DOHH2 (cell line): Measurements from ENCODE around the gene DTNB.

Source experiments
- H3F3A ChIP-seq: fragments of 200-600 bp; sonication (generic), shearing (Covaris generic); 2 replicates; pipeline ENCODE4 v1.6.0; 2016; ENCODE audit warnings: antibody characterized with exemption, mild to moderate bottlenecking; ENCODE audit not compliant: control insufficient read depth, insufficient read depth
- H3K27ac ChIP-seq: fragments of 200-600 bp; sonication (generic); 2 replicates; pipeline ENCODE4 v1.5.1; 2014; ENCODE audit warnings: low read depth, mild to moderate bottlenecking, low read length, moderate library complexity
- H3K27me3 ChIP-seq: fragments of 200-600 bp; sonication (generic); 2 replicates; pipeline ENCODE4 v1.6.1; 2014; ENCODE audit warnings: mild to moderate bottlenecking, low read length, mixed read lengths; ENCODE audit not compliant: control insufficient read depth
- H3K36me3 ChIP-seq: fragments of 200-600 bp; sonication (generic); 2 replicates; pipeline ENCODE4 v1.6.1; 2014; ENCODE audit warnings: mild to moderate bottlenecking, low read length, moderate library complexity, mixed read lengths; ENCODE audit not compliant: control insufficient read depth
- H3K4me1 ChIP-seq: fragments of 200-600 bp; sonication (generic); 2 replicates; pipeline ENCODE4 v1.6.1; 2014; ENCODE audit warnings: mild to moderate bottlenecking, low read length, mixed read lengths; ENCODE audit not compliant: control insufficient read depth
- H3K4me2 ChIP-seq: fragments of 200-600 bp; sonication (generic); 2 replicates; pipeline ENCODE4 v1.6.0; 2014; ENCODE audit warnings: mild to moderate bottlenecking, low read length, moderate library complexity
- H3K4me3 ChIP-seq: fragments of 200-600 bp; sonication (generic); 2 replicates; pipeline ENCODE4 v1.5.1; 2014; ENCODE audit warnings: mild to moderate bottlenecking, low read length, mixed read lengths
- H3K79me2 ChIP-seq: fragments of 200-600 bp; sonication (generic); 2 replicates; pipeline ENCODE4 v1.6.1; 2014; ENCODE audit warnings: mild to moderate bottlenecking, low read length, mixed read lengths; ENCODE audit not compliant: control insufficient read depth
- H3K9me2 ChIP-seq: fragments of 200-600 bp; sonication (generic); replicated peaks from 2 replicates; pipeline ENCODE4 v1.6.1; 2014; ENCODE audit warnings: mild to moderate bottlenecking, low read length, mixed read lengths; ENCODE audit not compliant: control insufficient read depth
- H3K9me3 ChIP-seq: fragments of 200-600 bp; sonication (generic); 2 replicates; pipeline ENCODE4 v1.6.1; 2014; ENCODE audit warnings: antibody characterized with exemption, low read length, mixed read lengths; ENCODE audit not compliant: control insufficient read depth, insufficient read depth
- H4K20me1 ChIP-seq: fragments of 200-600 bp; sonication (generic); 2 replicates; pipeline ENCODE4 v1.6.0; 2014; ENCODE audit warnings: low read depth, mild to moderate bottlenecking, antibody characterized with exemption, low read length, moderate library complexity; ENCODE audit not compliant: control insufficient read depth, insufficient read depth
- EZH2phosphoT487 ChIP-seq: fragments of 200-600 bp; sonication (generic); IDR thresholded peaks from 2 replicates; pipeline ENCODE4 v1.6.1; 2017; ENCODE audit warnings: borderline replicate concordance, mild to moderate bottlenecking, antibody characterized with exemption, low read length, moderate library complexity, mixed read lengths
- TF ChIP-seq, protein P1 (sequence below): fragments of 200-600 bp; sonication (generic); IDR thresholded peaks from one replicate; pipeline ENCODE4 v1.5.1; 2014; ENCODE audit warnings: antibody characterized with exemption, mild to moderate bottlenecking, low read depth, low read length; ENCODE audit not compliant: poor library complexity, severe bottlenecking

Gene DTNB

DNA sequence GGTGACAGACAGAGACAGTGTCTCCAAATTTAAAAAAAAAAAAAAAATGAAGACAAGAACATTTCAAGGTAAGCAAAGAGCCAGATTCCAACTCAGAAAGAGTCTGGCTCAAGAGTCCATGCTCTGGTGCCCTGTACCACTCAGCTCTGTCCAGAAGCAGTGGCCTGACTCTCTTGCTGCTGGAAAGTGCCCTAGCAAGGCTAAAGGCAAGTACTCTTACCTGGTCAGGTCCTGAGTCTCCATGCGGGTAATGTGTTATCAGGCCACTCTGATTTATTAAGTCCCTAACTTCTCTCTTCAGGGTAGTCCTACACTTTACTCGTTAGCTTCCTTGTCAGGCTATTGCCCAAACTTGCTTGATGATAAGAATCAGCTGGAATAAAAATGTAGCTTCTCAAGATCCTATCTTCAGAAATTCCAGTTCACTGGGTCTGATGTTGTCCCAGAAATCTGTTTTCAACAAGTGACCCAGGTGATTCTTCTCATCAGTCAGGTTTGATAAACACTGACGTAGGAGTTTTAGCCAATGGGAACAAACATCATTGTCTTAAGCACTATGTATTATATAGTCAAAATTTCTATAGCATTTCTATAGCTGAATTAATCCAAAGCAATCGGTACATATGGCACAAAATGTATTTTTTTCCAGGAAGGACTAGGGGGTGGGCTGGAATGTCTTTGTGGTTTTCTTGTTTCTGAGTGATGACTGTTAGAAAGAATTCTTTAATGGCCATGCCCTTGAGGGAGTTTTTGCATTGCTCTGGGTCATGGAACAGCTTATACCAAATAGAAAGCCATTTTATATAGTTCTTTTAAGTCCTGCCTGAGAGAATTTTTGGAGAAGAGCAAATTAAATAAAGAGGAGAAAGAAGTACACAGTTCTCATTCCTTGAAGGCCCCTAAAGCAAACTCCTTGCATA, 191.7 kb downstream of the DTNB start:
- Histone ChIP-seq H3K36me3 (no peaks in the 10 kb centered on the region), H3F3A (no peaks in the 10 kb centered on the region), H3K79me2 (no peaks in the 10 kb centered on the region), H3K4me3 (no peak overlapping the region), H3K27me3 (no peaks in the 10 kb centered on the region), H3K27ac (no peak overlapping the region), H4K20me1 (no peaks in the 10 kb centered on the region), H3K9me2 (no peaks in the 10 kb centered on the region), H3K9me3 (no peaks in the 10 kb centered on the region), H3K4me2 (no peak overlapping the region), H3K4me1 (peaks cover 36% of the 10 kb centered on the region)
- TF ChIP-seq EZH2phosphoT487, result no peak
- TF ChIP-seq, protein P1, sequence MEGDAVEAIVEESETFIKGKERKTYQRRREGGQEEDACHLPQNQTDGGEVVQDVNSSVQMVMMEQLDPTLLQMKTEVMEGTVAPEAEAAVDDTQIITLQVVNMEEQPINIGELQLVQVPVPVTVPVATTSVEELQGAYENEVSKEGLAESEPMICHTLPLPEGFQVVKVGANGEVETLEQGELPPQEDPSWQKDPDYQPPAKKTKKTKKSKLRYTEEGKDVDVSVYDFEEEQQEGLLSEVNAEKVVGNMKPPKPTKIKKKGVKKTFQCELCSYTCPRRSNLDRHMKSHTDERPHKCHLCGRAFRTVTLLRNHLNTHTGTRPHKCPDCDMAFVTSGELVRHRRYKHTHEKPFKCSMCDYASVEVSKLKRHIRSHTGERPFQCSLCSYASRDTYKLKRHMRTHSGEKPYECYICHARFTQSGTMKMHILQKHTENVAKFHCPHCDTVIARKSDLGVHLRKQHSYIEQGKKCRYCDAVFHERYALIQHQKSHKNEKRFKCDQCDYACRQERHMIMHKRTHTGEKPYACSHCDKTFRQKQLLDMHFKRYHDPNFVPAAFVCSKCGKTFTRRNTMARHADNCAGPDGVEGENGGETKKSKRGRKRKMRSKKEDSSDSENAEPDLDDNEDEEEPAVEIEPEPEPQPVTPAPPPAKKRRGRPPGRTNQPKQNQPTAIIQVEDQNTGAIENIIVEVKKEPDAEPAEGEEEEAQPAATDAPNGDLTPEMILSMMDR, result no peak

DNA sequence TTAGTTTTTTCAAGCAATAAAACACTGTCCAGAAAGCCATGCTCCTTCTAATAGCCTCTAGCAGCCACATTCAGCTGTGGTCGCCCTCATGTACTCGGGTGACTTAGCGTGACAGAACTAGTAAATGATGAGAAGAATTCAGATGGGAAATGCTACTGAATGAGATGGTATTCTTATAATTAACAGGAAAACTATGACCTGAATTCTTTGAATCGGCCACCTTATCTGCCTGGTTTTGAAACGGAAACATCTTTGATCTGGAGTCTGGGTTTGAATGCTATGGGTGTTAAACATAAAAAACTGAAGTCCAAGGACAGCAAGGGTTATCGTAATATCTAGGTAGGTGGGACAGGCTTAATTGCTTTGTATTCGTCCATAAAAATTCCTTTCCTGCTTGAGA, 192.8 kb downstream of the DTNB start:
- no peak overlapping the region for H3K4me3 ChIP-seq
- H3K9me2 ChIP-seq, result no peaks in the 10 kb centered on the region
- H3K27ac ChIP-seq, result no peak overlapping the region
- no peaks in the 10 kb centered on the region for H3K79me2 ChIP-seq
- 0 out of 2 replicates have a peak, but pooled peaks cover 3% of the 10 kb centered on the region for H3K9me3 ChIP-seq
- no peaks in the 10 kb centered on the region for H3F3A ChIP-seq
- peaks cover 30% of the 10 kb centered on the region for H3K4me1 ChIP-seq
- H4K20me1 ChIP-seq, result no peaks in the 10 kb centered on the region
- no peaks in the 10 kb centered on the region for H3K27me3 ChIP-seq
- no peaks in the 10 kb centered on the region for H3K36me3 ChIP-seq
- TF ChIP-seq, protein P1, result no peak
- TF ChIP-seq EZH2phosphoT487, result no peak
- no peak overlapping the region for H3K4me2 ChIP-seq

DNA sequence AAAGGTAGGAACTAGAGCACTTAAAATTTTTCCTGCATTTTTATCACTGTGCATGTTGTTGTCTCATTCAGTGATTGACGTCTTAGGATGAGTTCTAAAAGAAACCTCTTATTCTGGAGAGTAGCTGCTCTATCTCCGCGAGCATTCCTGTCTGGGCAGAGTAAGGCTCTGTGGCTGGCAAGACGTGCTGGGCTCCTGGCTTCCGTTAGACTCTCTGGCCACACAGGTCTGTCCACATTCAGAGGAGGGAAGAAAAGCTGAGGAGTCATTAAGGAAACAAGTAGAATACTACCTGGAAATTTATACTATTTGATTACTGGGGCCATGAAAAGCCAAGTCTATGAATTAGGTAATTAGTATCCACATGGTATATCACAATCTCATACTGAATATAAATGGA, 193.6 kb downstream of the DTNB start:
- peaks cover 29% of the 10 kb centered on the region for H3K4me1 ChIP-seq
- no peak overlapping the region for H3K4me3 ChIP-seq
- H3K9me2 ChIP-seq, result no peaks in the 10 kb centered on the region
- no peak overlapping the region for H3K27ac ChIP-seq
- H3K36me3 ChIP-seq, result no peaks in the 10 kb centered on the region
- no peaks in the 10 kb centered on the region for H3K79me2 ChIP-seq
- H3F3A ChIP-seq, result no peaks in the 10 kb centered on the region
- 0 out of 2 replicates have a peak, but pooled peaks cover 7% of the 10 kb centered on the region for H3K9me3 ChIP-seq
- H3K4me2 ChIP-seq, result no peak overlapping the region
- no peaks in the 10 kb centered on the region for H3K27me3 ChIP-seq
- H4K20me1 ChIP-seq, result no peaks in the 10 kb centered on the region
- TF ChIP-seq, protein P1, result no peak
- no peak for TF ChIP-seq EZH2phosphoT487
